ENCODE measurements around the gene RPS6KB1.

RPS6KB1 gene

DNA sequence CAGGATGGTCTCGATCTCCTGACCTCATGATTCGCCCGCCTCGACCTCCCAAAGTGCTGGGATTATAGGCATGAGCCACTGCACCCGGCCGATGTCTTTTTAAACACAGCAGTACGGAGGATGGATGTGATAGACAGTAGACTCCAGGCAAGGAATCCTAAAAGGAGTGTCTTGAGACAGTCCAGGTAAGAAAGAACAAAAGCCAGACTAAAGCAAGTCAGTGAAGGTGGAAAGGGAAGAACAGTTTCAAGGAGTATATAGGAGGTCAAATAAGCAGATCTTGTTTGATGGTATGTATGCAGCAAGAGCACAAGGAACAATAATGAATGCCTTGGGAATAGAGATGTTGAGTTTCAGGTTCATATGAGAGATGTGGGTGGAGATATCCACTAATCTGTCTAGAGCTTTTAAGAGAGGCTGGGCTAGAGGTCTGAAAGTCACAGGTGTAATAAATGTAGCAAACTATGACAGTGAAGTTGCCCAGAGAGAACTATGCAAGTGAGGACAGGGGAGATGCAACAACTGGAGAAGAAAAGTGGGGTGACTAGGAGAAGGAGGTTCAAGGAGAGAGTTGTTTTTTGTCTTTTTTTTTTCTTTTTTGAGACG, 4.7 kb upstream of the RPS6KB1 start:
- no peak for ATAC-seq
- TF ChIP-seq, protein P1, sequence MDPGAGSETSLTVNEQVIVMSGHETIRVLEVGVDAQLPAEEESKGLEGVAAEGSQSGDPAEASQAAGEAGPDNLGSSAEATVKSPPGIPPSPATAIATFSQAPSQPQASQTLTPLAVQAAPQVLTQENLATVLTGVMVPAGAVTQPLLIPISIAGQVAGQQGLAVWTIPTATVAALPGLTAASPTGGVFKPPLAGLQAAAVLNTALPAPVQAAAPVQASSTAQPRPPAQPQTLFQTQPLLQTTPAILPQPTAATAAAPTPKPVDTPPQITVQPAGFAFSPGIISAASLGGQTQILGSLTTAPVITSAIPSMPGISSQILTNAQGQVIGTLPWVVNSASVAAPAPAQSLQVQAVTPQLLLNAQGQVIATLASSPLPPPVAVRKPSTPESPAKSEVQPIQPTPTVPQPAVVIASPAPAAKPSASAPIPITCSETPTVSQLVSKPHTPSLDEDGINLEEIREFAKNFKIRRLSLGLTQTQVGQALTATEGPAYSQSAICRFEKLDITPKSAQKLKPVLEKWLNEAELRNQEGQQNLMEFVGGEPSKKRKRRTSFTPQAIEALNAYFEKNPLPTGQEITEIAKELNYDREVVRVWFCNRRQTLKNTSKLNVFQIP (CRISPR knock-in tag; IDR thresholded peaks at IDR 0.05; ENCODE audit: borderline replicate concordance, low read depth), result no peak
- no peak for TF ChIP-seq BACH2 (CRISPR knock-in tag; IDR thresholded peaks at IDR 0.05; ENCODE audit: borderline replicate concordance)
- no peak for TF ChIP-seq CSDC2 (CRISPR knock-in tag; IDR thresholded peaks at IDR 0.05)
- TF ChIP-seq GLIS3 (CRISPR knock-in tag; IDR thresholded peaks at IDR 0.05), result no peak
- no peak for TF ChIP-seq ESRRG (CRISPR knock-in tag; IDR thresholded peaks at IDR 0.05)
- TF ChIP-seq SNAI2 (CRISPR knock-in tag; IDR thresholded peaks at IDR 0.05), result no peak
- no peak for TF ChIP-seq ZFP3 (CRISPR knock-in tag; IDR thresholded peaks at IDR 0.05)
- TF ChIP-seq, protein P2, sequence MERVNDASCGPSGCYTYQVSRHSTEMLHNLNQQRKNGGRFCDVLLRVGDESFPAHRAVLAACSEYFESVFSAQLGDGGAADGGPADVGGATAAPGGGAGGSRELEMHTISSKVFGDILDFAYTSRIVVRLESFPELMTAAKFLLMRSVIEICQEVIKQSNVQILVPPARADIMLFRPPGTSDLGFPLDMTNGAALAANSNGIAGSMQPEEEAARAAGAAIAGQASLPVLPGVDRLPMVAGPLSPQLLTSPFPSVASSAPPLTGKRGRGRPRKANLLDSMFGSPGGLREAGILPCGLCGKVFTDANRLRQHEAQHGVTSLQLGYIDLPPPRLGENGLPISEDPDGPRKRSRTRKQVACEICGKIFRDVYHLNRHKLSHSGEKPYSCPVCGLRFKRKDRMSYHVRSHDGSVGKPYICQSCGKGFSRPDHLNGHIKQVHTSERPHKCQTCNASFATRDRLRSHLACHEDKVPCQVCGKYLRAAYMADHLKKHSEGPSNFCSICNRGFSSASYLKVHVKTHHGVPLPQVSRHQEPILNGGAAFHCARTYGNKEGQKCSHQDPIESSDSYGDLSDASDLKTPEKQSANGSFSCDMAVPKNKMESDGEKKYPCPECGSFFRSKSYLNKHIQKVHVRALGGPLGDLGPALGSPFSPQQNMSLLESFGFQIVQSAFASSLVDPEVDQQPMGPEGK (CRISPR knock-in tag; IDR thresholded peaks at IDR 0.05; ENCODE audit: borderline replicate concordance), result no peak
- no peak for TF ChIP-seq ARNTL (CRISPR knock-in tag; IDR thresholded peaks at IDR 0.05; ENCODE audit: borderline replicate concordance, low read depth)
- TF ChIP-seq TCF4 (CRISPR knock-in tag; IDR thresholded peaks at IDR 0.05; ENCODE audit: borderline replicate concordance), result no peak
- no peak for TF ChIP-seq RARB (CRISPR knock-in tag; IDR thresholded peaks at IDR 0.05)
- no peak for TF ChIP-seq TOX (CRISPR knock-in tag; IDR thresholded peaks at IDR 0.05; ENCODE audit: borderline replicate concordance)
- no peak for TF ChIP-seq ZNF8 (CRISPR knock-in tag; IDR thresholded peaks at IDR 0.05)
- no peak for TF ChIP-seq ISL1 (CRISPR knock-in tag; IDR thresholded peaks at IDR 0.05)

DNA sequence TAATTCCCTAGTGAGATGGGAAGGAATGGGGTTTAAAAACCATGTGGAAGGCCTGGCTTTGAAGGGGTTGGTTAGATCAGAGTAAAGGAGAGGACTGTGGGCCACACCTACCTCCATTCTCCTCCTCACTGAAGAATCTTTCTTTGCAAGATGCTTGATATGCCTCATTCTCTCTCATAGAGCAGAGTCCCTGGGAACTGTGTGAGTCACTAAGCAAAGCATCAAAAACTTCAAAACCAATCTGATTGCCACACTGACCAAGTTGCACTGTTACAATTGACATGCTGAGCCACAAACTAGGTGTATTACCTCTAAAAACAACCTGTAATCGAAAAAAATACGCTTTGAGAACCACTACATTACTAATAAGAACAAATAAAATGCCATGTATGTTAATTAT, 2.2 kb upstream of the RPS6KB1 start:
- TF ChIP-seq, protein P2 (CRISPR knock-in tag; IDR thresholded peaks at IDR 0.05; ENCODE audit: borderline replicate concordance), result no peak
- TF ChIP-seq ARNTL (CRISPR knock-in tag; IDR thresholded peaks at IDR 0.05; ENCODE audit: borderline replicate concordance, low read depth) (no peak), ZNF70 (CRISPR knock-in tag; IDR thresholded peaks at IDR 0.05) (no peak), ZFP30 (CRISPR knock-in tag; IDR thresholded peaks at IDR 0.05) (no peak), TOX (CRISPR knock-in tag; IDR thresholded peaks at IDR 0.05; ENCODE audit: borderline replicate concordance) (no peak), ISL1 (CRISPR knock-in tag; IDR thresholded peaks at IDR 0.05) (no peak), GLIS3 (CRISPR knock-in tag; IDR thresholded peaks at IDR 0.05) (no peak), SNAI2 (CRISPR knock-in tag; IDR thresholded peaks at IDR 0.05) (no peak), ZNF8 (CRISPR knock-in tag; IDR thresholded peaks at IDR 0.05) (no peak), RARB (CRISPR knock-in tag; IDR thresholded peaks at IDR 0.05) (no peak), TCF4 (CRISPR knock-in tag; IDR thresholded peaks at IDR 0.05; ENCODE audit: borderline replicate concordance) (no peak), ESRRG (CRISPR knock-in tag; IDR thresholded peaks at IDR 0.05) (no peak)
- TF ChIP-seq, protein P1 (CRISPR knock-in tag; IDR thresholded peaks at IDR 0.05; ENCODE audit: borderline replicate concordance, low read depth), result no peak
- TF ChIP-seq, protein P3, sequence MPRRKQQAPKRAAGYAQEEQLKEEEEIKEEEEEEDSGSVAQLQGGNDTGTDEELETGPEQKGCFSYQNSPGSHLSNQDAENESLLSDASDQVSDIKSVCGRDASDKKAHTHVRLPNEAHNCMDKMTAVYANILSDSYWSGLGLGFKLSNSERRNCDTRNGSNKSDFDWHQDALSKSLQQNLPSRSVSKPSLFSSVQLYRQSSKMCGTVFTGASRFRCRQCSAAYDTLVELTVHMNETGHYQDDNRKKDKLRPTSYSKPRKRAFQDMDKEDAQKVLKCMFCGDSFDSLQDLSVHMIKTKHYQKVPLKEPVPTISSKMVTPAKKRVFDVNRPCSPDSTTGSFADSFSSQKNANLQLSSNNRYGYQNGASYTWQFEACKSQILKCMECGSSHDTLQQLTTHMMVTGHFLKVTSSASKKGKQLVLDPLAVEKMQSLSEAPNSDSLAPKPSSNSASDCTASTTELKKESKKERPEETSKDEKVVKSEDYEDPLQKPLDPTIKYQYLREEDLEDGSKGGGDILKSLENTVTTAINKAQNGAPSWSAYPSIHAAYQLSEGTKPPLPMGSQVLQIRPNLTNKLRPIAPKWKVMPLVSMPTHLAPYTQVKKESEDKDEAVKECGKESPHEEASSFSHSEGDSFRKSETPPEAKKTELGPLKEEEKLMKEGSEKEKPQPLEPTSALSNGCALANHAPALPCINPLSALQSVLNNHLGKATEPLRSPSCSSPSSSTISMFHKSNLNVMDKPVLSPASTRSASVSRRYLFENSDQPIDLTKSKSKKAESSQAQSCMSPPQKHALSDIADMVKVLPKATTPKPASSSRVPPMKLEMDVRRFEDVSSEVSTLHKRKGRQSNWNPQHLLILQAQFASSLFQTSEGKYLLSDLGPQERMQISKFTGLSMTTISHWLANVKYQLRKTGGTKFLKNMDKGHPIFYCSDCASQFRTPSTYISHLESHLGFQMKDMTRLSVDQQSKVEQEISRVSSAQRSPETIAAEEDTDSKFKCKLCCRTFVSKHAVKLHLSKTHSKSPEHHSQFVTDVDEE (CRISPR knock-in tag; IDR thresholded peaks at IDR 0.05), result no peak
- ATAC-seq, result no peak

DNA sequence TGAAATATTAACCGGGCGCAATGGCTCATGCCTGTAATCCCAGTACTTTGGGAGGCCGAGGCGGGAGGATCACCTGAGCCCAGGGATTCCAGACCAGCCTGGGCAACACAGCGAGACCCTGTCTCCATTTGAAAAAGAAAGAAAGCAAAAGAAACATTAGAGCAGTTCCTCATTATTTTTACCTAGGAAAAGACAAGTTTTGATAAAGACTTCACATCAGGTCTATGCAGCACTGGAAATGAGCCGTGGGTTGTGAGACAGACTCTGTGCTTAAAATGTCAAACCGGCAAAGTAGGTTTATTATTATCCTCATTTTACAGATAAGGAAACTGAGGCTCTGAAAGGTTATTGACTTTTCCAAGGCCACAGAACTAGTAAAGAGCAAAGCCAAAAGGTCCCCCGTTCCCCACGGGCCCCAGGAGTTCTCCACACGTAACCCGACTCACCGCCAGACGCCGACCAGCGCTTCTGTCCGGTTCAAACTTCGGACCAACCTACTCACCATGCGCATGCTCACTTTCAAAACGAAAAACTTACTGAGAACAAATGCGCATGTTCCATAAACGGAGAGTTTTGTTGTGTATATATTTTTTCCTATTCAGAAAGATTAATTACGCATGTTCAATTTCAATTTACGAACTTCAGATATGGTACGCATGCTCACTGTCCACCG, 534 bp upstream of the RPS6KB1 start:
- ATAC-seq, result peak; percentile 78
- TF ChIP-seq RARB (CRISPR knock-in tag; IDR thresholded peaks at IDR 0.05) (no peak), ZNF70 (CRISPR knock-in tag; IDR thresholded peaks at IDR 0.05) (no peak), ZNF8 (CRISPR knock-in tag; IDR thresholded peaks at IDR 0.05) (peak; percentile 58), ZFP3 (CRISPR knock-in tag; IDR thresholded peaks at IDR 0.05) (no peak)
- TF ChIP-seq, protein P3 (CRISPR knock-in tag; IDR thresholded peaks at IDR 0.05), result no peak
- TF ChIP-seq, protein P1 (CRISPR knock-in tag; IDR thresholded peaks at IDR 0.05; ENCODE audit: borderline replicate concordance, low read depth), result 0 out of 2 replicates have a peak, but pooled peaks have one; percentile 44
